ENCODE data around the gene SIRT2.

SIRT2 gene

GRCh38 chr19:38911388-38912001, 12.1 kb upstream of the SIRT2 start:
- H2BK5ac ChIP-seq (ENCODE audit: low read depth, low read length, poor library complexity, severe bottlenecking): no peak overlapping the region
- 75% methylated on average over 16 of the region's 16 CpGs for WGBS
- H3K4ac ChIP-seq (ENCODE audit: low read depth in 1 of 2, low read length in 2 of 2): no peak overlapping the region

GRCh38 chr19:38910488-38910887, 11.1 kb upstream of the SIRT2 start:
- Histone ChIP-seq H3K18ac (ENCODE audit: low read depth in 1 of 2, low read length in 2 of 2) (no peak overlapping the region), H3K36me3 (ENCODE audit: control insufficient read depth in 1 of 2, insufficient read depth in 2 of 2, low read depth in 1 of 2, low read length in 2 of 2) (peaks cover 21 to 32% of the 10 kb centered on the region in 2 experiments), H3K4me2 (ENCODE audit: low read length, poor library complexity, severe bottlenecking) (no peak overlapping the region), H3K4me1 (ENCODE audit: control insufficient read depth, insufficient read depth, low read depth, low read length) (peaks cover 4% of the 10 kb centered on the region), H3K27ac (ENCODE audit: low read length, poor library complexity, severe bottlenecking) (no peak overlapping the region), H3K23ac (ENCODE audit: low read length in 2 of 2) (no peak overlapping the region), H4K8ac (ENCODE audit: low read length) (no peak overlapping the region), H3K14ac (ENCODE audit: low read length in 2 of 2) (no peak overlapping the region), H2AK5ac (ENCODE audit: low read length, severe bottlenecking) (no peak overlapping the region), H2BK120ac (ENCODE audit: low read depth, low read length) (no peak overlapping the region), H2AFZ (ENCODE audit: low read depth, low read length) (no peak overlapping the region), H3K27me3 (ENCODE audit: control insufficient read depth in 1 of 2, insufficient read depth in 1 of 2, low read length in 2 of 2) (peaks cover 6 to 8% of the 10 kb centered on the region in 2 experiments), H3K9me3 (ENCODE audit: control insufficient read depth, low read length) (no peaks in the 10 kb centered on the region), H4K91ac (ENCODE audit: low read length) (no peak overlapping the region), H2BK12ac (ENCODE audit: low read length in 2 of 2) (no peak overlapping the region), H3K79me1 (replicated peaks; ENCODE audit: low read length, poor library complexity, severe bottlenecking) (peaks cover 4% of the 10 kb centered on the region), H2BK5ac (ENCODE audit: low read depth, low read length, poor library complexity, severe bottlenecking) (no peak overlapping the region), H2BK15ac (ENCODE audit: low read depth, poor library complexity, severe bottlenecking) (no peak overlapping the region), H3K4ac (ENCODE audit: low read depth in 1 of 2, low read length in 2 of 2) (no peak overlapping the region), H3K4me3 (ENCODE audit: insufficient read depth in 1 of 2, low read depth in 1 of 2, low read length in 2 of 2) (no peak overlapping the region), H3K9ac (ENCODE audit: low read length) (no peak overlapping the region)
- DNase-seq: no peak
- 98% methylated on average over 11 of the region's 12 CpGs for WGBS

More at GRCh38 chr19:38911388-38912001, 12.1 kb upstream of the SIRT2 start:
- Histone ChIP-seq H3K36me3 (ENCODE audit: control insufficient read depth in 1 of 2, insufficient read depth in 2 of 2, low read depth in 1 of 2, low read length in 2 of 2) (peaks cover 17 to 33% of the 10 kb centered on the region in 2 experiments), H3K9me3 (ENCODE audit: control insufficient read depth, low read length) (no peaks in the 10 kb centered on the region), H3K18ac (ENCODE audit: low read depth in 1 of 2, low read length in 2 of 2) (no peak overlapping the region), H2BK15ac (ENCODE audit: low read depth, poor library complexity, severe bottlenecking) (no peak overlapping the region), H2AK5ac (ENCODE audit: low read length, severe bottlenecking) (no peak overlapping the region), H3K4me2 (ENCODE audit: low read length, poor library complexity, severe bottlenecking) (no peak overlapping the region), H4K8ac (ENCODE audit: low read length) (no peak overlapping the region), H3K27me3 (ENCODE audit: control insufficient read depth in 1 of 2, insufficient read depth in 1 of 2, low read length in 2 of 2) (peaks cover 6 to 8% of the 10 kb centered on the region in 2 experiments), H4K91ac (ENCODE audit: low read length) (no peak overlapping the region), H3K4me1 (ENCODE audit: control insufficient read depth, insufficient read depth, low read depth, low read length) (peaks cover 4% of the 10 kb centered on the region), H2BK12ac (ENCODE audit: low read length in 2 of 2) (no peak overlapping the region), H3K4me3 (ENCODE audit: insufficient read depth in 1 of 2, low read depth in 1 of 2, low read length in 2 of 2) (no peak overlapping the region), H3K79me1 (replicated peaks; ENCODE audit: low read length, poor library complexity, severe bottlenecking) (no peaks in the 10 kb centered on the region), H3K9ac (ENCODE audit: low read length) (no peak overlapping the region), H3K27ac (ENCODE audit: low read length, poor library complexity, severe bottlenecking) (no peak overlapping the region), H2BK120ac (ENCODE audit: low read depth, low read length) (no peak overlapping the region), H3K23ac (ENCODE audit: low read length in 2 of 2) (no peak overlapping the region), H3K14ac (ENCODE audit: low read length in 2 of 2) (peak overlapping the region in 1 of 2 experiments; percentile 37), H2AFZ (ENCODE audit: low read depth, low read length) (no peak overlapping the region)
- no peak for DNase-seq

DNA sequence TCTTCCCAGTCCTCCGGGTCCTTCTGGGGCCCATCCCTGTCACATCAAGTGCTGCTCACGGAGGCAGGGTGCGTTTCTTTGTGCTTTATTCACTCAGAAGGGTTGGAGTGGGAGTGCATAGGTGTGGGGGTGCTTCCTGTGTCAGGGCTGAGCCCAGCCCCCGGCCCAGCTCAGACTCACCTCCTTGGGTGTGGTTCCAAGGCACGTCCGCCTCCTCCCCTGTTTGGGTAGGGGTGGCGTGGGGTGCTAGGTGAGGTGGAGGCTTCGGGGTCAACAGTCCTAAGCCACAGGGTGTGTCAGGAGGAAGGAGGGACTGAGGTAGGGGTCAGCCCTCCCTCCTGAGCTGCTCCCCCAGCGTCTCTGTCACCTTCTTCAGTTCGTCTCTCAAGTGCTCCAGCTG, 9.5 kb upstream of the SIRT2 start:
- Histone ChIP-seq H3K36me3 (ENCODE audit: control insufficient read depth in 1 of 2, insufficient read depth in 2 of 2, low read depth in 1 of 2, low read length in 2 of 2) (peaks cover 36 to 45% of the 10 kb centered on the region in 2 experiments), H2AK5ac (ENCODE audit: low read length, severe bottlenecking) (no peak overlapping the region), H3K14ac (ENCODE audit: low read length in 2 of 2) (no peak overlapping the region), H3K9me3 (ENCODE audit: control insufficient read depth, low read length) (no peaks in the 10 kb centered on the region), H3K23ac (ENCODE audit: low read length in 2 of 2) (no peak overlapping the region), H2AFZ (ENCODE audit: low read depth, low read length) (no peak overlapping the region), H3K4me3 (ENCODE audit: insufficient read depth in 1 of 2, low read depth in 1 of 2, low read length in 2 of 2) (no peak overlapping the region), H4K8ac (ENCODE audit: low read length) (no peak overlapping the region), H3K9ac (ENCODE audit: low read length) (no peak overlapping the region), H2BK12ac (ENCODE audit: low read length in 2 of 2) (no peak overlapping the region), H4K91ac (ENCODE audit: low read length) (no peak overlapping the region), H2BK15ac (ENCODE audit: low read depth, poor library complexity, severe bottlenecking) (no peak overlapping the region), H2BK120ac (ENCODE audit: low read depth, low read length) (no peak overlapping the region), H3K27ac (ENCODE audit: low read length, poor library complexity, severe bottlenecking) (no peak overlapping the region), H3K79me1 (replicated peaks; ENCODE audit: low read length, poor library complexity, severe bottlenecking) (peaks cover 16% of the 10 kb centered on the region), H3K4me1 (ENCODE audit: control insufficient read depth, insufficient read depth, low read depth, low read length) (peaks cover 4% of the 10 kb centered on the region), H3K4ac (ENCODE audit: low read depth in 1 of 2, low read length in 2 of 2) (no peak overlapping the region), H3K27me3 (ENCODE audit: control insufficient read depth in 1 of 2, insufficient read depth in 1 of 2, low read length in 2 of 2) (peaks cover 6 to 8% of the 10 kb centered on the region in 2 experiments), H3K18ac (ENCODE audit: low read depth in 1 of 2, low read length in 2 of 2) (no peak overlapping the region), H3K4me2 (ENCODE audit: low read length, poor library complexity, severe bottlenecking) (no peak overlapping the region), H2BK5ac (ENCODE audit: low read depth, low read length, poor library complexity, severe bottlenecking) (no peak overlapping the region)
- WGBS: 84% methylated on average over 10 of the region's 10 CpGs
- no peak for DNase-seq

DNA sequence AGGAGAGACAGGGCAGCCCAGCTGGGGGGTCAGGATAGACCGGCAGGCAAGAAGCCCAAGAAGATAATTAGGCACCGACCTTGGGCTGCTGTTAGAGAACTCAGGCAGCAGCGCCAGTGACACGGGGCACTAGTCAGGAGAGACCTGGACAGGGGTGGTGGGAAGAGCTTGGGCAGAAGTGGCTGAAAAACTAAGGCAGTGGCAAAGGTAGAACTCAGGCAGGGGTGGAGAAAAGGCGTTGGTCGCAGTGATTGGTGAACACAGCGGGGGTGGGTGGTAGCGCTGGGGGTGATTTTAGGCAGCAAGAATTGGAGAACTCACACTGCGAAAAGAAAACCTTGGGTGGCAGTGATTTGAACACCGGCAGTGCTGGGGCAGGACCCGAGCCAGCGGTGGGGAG, 8.3 kb upstream of the SIRT2 start:
- H2BK120ac ChIP-seq (ENCODE audit: low read depth, low read length): no peak overlapping the region
- no peak overlapping the region for H4K91ac ChIP-seq (ENCODE audit: low read length)
- H3K9ac ChIP-seq (ENCODE audit: low read length): no peak overlapping the region
- no peak overlapping the region for H2BK12ac ChIP-seq (ENCODE audit: low read length in 2 of 2)
- no peak overlapping the region for H2BK15ac ChIP-seq (ENCODE audit: low read depth, poor library complexity, severe bottlenecking)
- H3K4me2 ChIP-seq (ENCODE audit: low read length, poor library complexity, severe bottlenecking): no peak overlapping the region
- H2BK5ac ChIP-seq (ENCODE audit: low read depth, low read length, poor library complexity, severe bottlenecking): no peak overlapping the region
- H3K9me3 ChIP-seq (ENCODE audit: control insufficient read depth, low read length): no peaks in the 10 kb centered on the region
- H3K36me3 ChIP-seq (ENCODE audit: control insufficient read depth in 1 of 2, insufficient read depth in 2 of 2, low read depth in 1 of 2, low read length in 2 of 2): peaks cover 36 to 45% of the 10 kb centered on the region in 2 experiments
- H3K4ac ChIP-seq (ENCODE audit: low read depth in 1 of 2, low read length in 2 of 2): no peak overlapping the region
- no peak overlapping the region for H2AFZ ChIP-seq (ENCODE audit: low read depth, low read length)
- no peak for DNase-seq
- no peak overlapping the region for H3K18ac ChIP-seq (ENCODE audit: low read depth in 1 of 2, low read length in 2 of 2)
- H3K79me1 ChIP-seq (replicated peaks; ENCODE audit: low read length, poor library complexity, severe bottlenecking): peaks cover 18% of the 10 kb centered on the region
- WGBS: 96% methylated on average over 12 of the region's 12 CpGs
- H3K23ac ChIP-seq (ENCODE audit: low read length in 2 of 2): no peak overlapping the region
- H3K27ac ChIP-seq (ENCODE audit: low read length, poor library complexity, severe bottlenecking): no peak overlapping the region
- peaks cover 6 to 8% of the 10 kb centered on the region in 2 experiments for H3K27me3 ChIP-seq (ENCODE audit: control insufficient read depth in 1 of 2, insufficient read depth in 1 of 2, low read length in 2 of 2)
- no peak overlapping the region for H3K14ac ChIP-seq (ENCODE audit: low read length in 2 of 2)
- H3K4me3 ChIP-seq (ENCODE audit: insufficient read depth in 1 of 2, low read depth in 1 of 2, low read length in 2 of 2): no peak overlapping the region
- H2AK5ac ChIP-seq (ENCODE audit: low read length, severe bottlenecking): no peak overlapping the region
- no peak overlapping the region for H4K8ac ChIP-seq (ENCODE audit: low read length)
- peaks cover 4% of the 10 kb centered on the region for H3K4me1 ChIP-seq (ENCODE audit: control insufficient read depth, insufficient read depth, low read depth, low read length)

Measured in mesenchymal stem cell (in vitro differentiated cells and primary cell).